Measurements from ENCODE around the gene CDH7. TPM values are rescaled to one million over a fixed set of nuclear protein-coding genes. Genes with fewer than 3 reads are reported as not detected.

The CDH7 gene
- total RNA-seq, 4 donors from 2014 or later, result 0.13 to 0.15 TPM; not detected in 2

DNA sequence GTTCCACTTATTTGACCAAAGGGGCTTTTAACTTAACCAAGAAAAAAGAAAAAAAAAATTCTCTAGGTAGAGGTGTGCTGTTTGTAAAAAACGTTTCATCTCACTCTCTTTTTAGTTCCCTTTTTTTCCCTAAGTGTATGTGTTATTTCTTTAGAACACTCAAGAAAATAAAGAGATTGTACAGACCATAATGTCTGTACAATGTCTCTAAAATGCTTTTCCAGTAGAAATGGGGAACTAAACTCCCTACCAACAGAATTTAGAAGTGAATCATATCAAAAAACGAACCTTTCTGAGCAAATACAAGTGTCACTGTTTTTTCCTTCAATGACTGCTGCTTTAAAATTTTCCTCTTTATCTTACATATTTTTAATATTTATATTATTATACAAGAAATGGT, 72.0 kb downstream of the CDH7 start:
- TF ChIP-seq CTCF (IDR thresholded peaks at IDR 0.05), result no peak
- TF ChIP-seq POLR2A (IDR thresholded peaks at IDR 0.05), result no peak
- 34 to 38% methylated on average over 2 of the region's 2 CpGs for WGBS, 2 donors
- DNase-seq (ENCODE audit: low spot score in 2 of 2), result no peak
- intact Hi-C loops (cut with DNase I; ENCODE audit: low total_unique reads), result no loop called here
- H3K4me3 ChIP-seq (ENCODE audit: low read depth, poor library complexity, severe bottlenecking), result no peak overlapping the region

GRCh38 chr18:65827444-65827843, 76.6 kb downstream of the CDH7 start:
- TF ChIP-seq CTCF (IDR thresholded peaks at IDR 0.05), result no peak
- TF ChIP-seq POLR2A (IDR thresholded peaks at IDR 0.05), result no peak
- 96 to 100% methylated on average over 1 of the region's 1 CpG for WGBS, 2 donors
- intact Hi-C loops (cut with DNase I; ENCODE audit: low total_unique reads), result no loop called here
- DNase-seq (ENCODE audit: low spot score in 2 of 2), result no peak
- no peak overlapping the region for H3K4me3 ChIP-seq (ENCODE audit: low read depth, poor library complexity, severe bottlenecking)

DNA sequence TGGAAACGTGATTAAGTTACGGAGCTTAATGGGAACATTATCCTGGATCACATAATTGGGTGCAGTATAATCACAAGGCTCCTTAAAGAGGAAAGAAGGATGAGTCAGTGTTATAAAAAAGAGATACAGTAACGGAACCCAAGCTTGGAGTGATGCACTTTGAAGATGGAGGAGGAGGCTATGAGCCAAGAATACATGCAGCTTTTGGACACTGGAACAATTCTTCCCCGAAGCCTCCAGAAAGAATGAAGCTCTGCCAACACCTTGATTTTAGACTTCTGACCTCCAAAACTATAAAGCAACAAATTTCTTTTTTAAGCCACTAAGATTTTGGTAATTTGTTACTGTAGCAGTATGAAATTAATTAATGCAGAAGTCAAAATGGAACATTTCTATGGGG, 85.1 kb downstream of the CDH7 start:
- TF ChIP-seq POLR2A (IDR thresholded peaks at IDR 0.05), result no peak
- TF ChIP-seq CTCF (IDR thresholded peaks at IDR 0.05), result no peak
- WGBS, 2 donors, result 61 to 77% methylated on average over 4 of the region's 4 CpGs
- no peak overlapping the region for H3K4me3 ChIP-seq (ENCODE audit: low read depth, poor library complexity, severe bottlenecking)
- intact Hi-C loops (cut with DNase I; ENCODE audit: low total_unique reads), result no loop called here
- DNase-seq (ENCODE audit: low spot score in 2 of 2), result no peak

DNA sequence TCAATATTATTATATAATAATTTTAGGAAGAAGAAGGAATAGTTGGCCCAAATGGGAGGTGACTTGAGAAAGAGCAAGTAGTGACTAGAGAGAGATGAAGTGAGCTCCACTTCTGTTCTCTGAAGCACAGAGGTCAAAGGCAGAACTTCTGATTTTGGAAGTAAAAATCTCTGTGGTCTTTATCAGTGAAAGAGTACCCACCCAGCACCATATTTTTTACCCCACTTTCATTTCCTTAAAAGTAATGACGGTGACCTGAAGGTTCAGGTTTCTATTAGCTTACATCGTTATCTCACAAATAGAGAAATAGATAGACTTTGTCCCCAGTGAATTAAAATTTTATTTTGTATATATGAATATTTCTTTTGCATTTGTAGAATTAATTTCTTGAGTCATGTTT, 95.3 kb downstream of the CDH7 start:
- 86 to 90% methylated on average over 2 of the region's 2 CpGs for WGBS, 2 donors
- intact Hi-C loops (cut with DNase I; ENCODE audit: low total_unique reads), result no loop called here
- no peak for TF ChIP-seq CTCF (IDR thresholded peaks at IDR 0.05)
- TF ChIP-seq POLR2A (IDR thresholded peaks at IDR 0.05), result no peak
- no peak for DNase-seq (ENCODE audit: low spot score in 2 of 2)
- H3K4me3 ChIP-seq (ENCODE audit: low read depth, poor library complexity, severe bottlenecking), result no peak overlapping the region

DNA sequence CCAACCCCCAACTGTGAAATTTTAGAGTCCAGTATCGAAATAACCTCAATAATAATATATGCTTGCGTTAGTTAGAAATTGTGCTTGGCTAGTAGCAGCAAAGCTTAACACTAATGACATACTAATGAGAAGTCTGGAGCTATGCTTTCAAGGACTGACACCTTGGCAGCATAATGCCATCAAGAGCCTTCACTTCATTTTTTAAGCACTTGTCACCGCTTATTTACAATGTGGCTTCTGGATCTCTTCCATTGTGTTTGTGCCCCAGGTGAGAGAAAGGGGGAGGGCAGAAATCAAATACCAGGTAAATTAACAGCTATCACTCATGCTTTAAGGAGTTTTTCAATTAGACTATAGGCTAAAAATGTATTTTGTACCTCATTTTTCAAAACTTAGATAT, 101.5 kb downstream of the CDH7 start:
- WGBS, 2 donors, result 62 to 66% methylated on average over 3 of the region's 3 CpGs

More for the DNA sequence above, 101.5 kb downstream of the CDH7 start:
- TF ChIP-seq CTCF (IDR thresholded peaks at IDR 0.05), result no peak
- TF ChIP-seq POLR2A (IDR thresholded peaks at IDR 0.05), result no peak
- H3K4me3 ChIP-seq (ENCODE audit: low read depth, poor library complexity, severe bottlenecking), result no peak overlapping the region
- intact Hi-C loops (cut with DNase I; ENCODE audit: low total_unique reads), result no loop called here
- DNase-seq (ENCODE audit: low spot score in 2 of 2), result no peak
